ENCODE measurements around the gene LHX4. TPM values are rescaled to one million over a fixed set of nuclear protein-coding genes. Genes with fewer than 3 reads are reported as not detected.

Gene LHX4
- total and polyA plus RNA-seq, 9 of the 15 experiments (the other 6 are each of a cell fraction or from before 2014, with no cell fraction given), result 0.01 to 0.11 (median 0.07) TPM; not detected in 5

DNA sequence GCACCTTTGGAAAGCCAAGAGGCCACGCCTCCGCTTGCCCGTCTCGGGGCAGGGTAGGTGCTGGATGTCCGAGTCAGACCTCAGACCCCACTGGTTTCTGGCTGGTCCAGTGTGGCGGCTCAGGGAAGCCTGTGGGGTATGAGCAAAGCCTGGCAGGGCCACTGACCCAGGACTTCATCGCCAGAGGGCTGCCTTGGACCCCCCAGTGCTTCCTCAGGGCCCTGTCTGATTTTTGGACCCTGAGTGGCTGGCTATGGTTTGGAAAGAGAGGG lies 20.4 kb downstream of the LHX4 start (continued):
- TF ChIP-seq RFX5 (IDR thresholded peaks at IDR 0.05; ENCODE audit: low read depth, low read length) (no peak), SRSF7 (optimal IDR thresholded peaks at IDR 0.05; ENCODE audit: low read depth, low read length) (no peak), ZNF707 (CRISPR knock-in tag; conservative IDR thresholded peaks at IDR 0.05) (no peak), SMAD4 (CRISPR knock-in tag; conservative IDR thresholded peaks at IDR 0.05) (no peak), MXI1 (IDR thresholded peaks at IDR 0.05; ENCODE audit: low read depth, low read length) (no peak), ZNF778 (CRISPR knock-in tag; IDR thresholded peaks at IDR 0.05) (no peak), MYBL2 (IDR thresholded peaks at IDR 0.05; ENCODE audit: low read depth) (no peak), MYBL2 (CRISPR knock-in tag; IDR thresholded peaks at IDR 0.05; ENCODE audit: borderline replicate concordance) (no peak), NFATC3 (IDR thresholded peaks at IDR 0.05) (no peak)
- TF ChIP-seq, protein P1, sequence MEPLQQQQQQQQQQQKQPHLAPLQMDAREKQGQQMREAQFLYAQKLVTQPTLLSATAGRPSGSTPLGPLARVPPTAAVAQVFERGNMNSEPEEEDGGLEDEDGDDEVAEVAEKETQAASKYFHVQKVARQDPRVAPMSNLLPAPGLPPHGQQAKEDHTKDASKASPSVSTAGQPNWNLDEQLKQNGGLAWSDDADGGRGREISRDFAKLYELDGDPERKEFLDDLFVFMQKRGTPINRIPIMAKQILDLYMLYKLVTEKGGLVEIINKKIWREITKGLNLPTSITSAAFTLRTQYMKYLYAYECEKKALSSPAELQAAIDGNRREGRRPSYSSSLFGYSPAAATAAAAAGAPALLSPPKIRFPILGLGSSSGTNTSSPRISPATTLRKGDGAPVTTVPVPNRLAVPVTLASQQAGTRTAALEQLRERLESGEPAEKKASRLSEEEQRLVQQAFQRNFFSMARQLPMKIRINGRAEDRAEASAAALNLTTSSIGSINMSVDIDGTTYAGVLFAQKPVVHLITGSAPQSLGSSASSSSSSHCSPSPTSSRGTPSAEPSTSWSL (CRISPR knock-in tag; IDR thresholded peaks at IDR 0.05; ENCODE audit: borderline replicate concordance), result no peak
- TF ChIP-seq, protein P2, sequence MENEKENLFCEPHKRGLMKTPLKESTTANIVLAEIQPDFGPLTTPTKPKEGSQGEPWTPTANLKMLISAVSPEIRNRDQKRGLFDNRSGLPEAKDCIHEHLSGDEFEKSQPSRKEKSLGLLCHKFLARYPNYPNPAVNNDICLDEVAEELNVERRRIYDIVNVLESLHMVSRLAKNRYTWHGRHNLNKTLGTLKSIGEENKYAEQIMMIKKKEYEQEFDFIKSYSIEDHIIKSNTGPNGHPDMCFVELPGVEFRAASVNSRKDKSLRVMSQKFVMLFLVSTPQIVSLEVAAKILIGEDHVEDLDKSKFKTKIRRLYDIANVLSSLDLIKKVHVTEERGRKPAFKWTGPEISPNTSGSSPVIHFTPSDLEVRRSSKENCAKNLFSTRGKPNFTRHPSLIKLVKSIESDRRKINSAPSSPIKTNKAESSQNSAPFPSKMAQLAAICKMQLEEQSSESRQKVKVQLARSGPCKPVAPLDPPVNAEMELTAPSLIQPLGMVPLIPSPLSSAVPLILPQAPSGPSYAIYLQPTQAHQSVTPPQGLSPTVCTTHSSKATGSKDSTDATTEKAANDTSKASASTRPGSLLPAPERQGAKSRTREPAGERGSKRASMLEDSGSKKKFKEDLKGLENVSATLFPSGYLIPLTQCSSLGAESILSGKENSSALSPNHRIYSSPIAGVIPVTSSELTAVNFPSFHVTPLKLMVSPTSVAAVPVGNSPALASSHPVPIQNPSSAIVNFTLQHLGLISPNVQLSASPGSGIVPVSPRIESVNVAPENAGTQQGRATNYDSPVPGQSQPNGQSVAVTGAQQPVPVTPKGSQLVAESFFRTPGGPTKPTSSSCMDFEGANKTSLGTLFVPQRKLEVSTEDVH (IDR thresholded peaks at IDR 0.05; ENCODE audit: low read depth, partially characterized antibody), result no peak

Measured in K562 (cell line).